B cell (primary cell): ENCODE data around the gene RSPH9. TPM values are rescaled to one million over a fixed set of nuclear protein-coding genes. Genes with fewer than 3 reads are reported as not detected.
A peak's percentile ranks its signal among the peaks of the same experiment; 100 is the strongest.

Experiments used
- ATAC-seq: fragments of 200-7000 bp; cut with Tn5 transposase; one replicate; pipeline ENCODE4 v1.10.0; 2021; ENCODE audit warnings: low read depth, mild to moderate bottlenecking, moderate number of reproducible peaks, moderate library complexity
- CTCF ChIA-PET: fragments of 350-600 bp; sonication (Branson Sonifier 250); formaldehyde crosslinking; loops from one replicate; lab custom pipeline; 2021; ENCODE audit warnings: antibody characterized with exemption, inconsistent platforms; lab: Charles Lee
- POLR2A ChIA-PET: fragments of 350-600 bp; sonication (Branson Sonifier 250); formaldehyde crosslinking; loops from one replicate; lab custom pipeline; 2021; ENCODE audit warnings: antibody characterized with exemption; lab: Charles Lee
- DNase-seq: peaks from one replicate; pipeline ENCODE4 v3.0.0; 2013
- H2AFZ ChIP-seq: 2 replicates; pipeline ENCODE4 v1.6.1; 2012; ENCODE audit warnings: mild to moderate bottlenecking, low read depth, low read length; ENCODE audit not compliant: insufficient read depth, poor library complexity, severe bottlenecking
- H3K27ac ChIP-seq, 2 donors: 1 replicate in 1 of 2; 2 replicates in 1 of 2; pipeline ENCODE4 v1.5.1; 2012 to 2013; ENCODE audit warnings: low read length in 2 of 2, mild to moderate bottlenecking in 2 of 2, moderate library complexity in 1 of 2
- H3K27me3 ChIP-seq, 4 experiments: fragments of 200-600 bp in 1 of 4; sonication (generic) in 1 of 4; replicated peaks in 1 of 4; 1 replicate in 2 of 4; 2 replicates in 2 of 4; pipeline versions ENCODE4 v1.6.1 to v1.7.0; 2013 to 2016; ENCODE audit warnings: low read length in 3 of 4, mild to moderate bottlenecking in 2 of 4, mixed read lengths in 1 of 4, moderate library complexity in 1 of 4; ENCODE audit not compliant: insufficient read depth in 4 of 4, control insufficient read depth in 3 of 4; ENCODE audit errors: control extremely low read depth in 1 of 4
- H3K36me3 ChIP-seq, 2 experiments: replicated peaks in 1 of 2; 1 replicate in 1 of 2; 2 replicates in 1 of 2; pipeline versions ENCODE4 v1.6.1 to v1.7.1; 2013; ENCODE audit warnings: low read length in 1 of 2; ENCODE audit not compliant: insufficient read depth in 2 of 2, control insufficient read depth in 1 of 2; ENCODE audit errors: control extremely low read depth in 1 of 2, extremely low read depth in 1 of 2
- H3K4me1 ChIP-seq, 2 donors: fragments of 200-600 bp in 1 of 2; sonication (generic) in 1 of 2; 1 replicate in 1 of 2; 2 replicates in 1 of 2; pipeline versions ENCODE4 v1.5.1 to v1.6.1; 2013 to 2017; ENCODE audit warnings: low read length in 2 of 2; ENCODE audit not compliant: control insufficient read depth in 2 of 2, insufficient read depth in 2 of 2
- H3K4me2 ChIP-seq: replicated peaks from 2 replicates; pipeline ENCODE3; 2012; ENCODE audit warnings: mild to moderate bottlenecking, low read depth, low read length; ENCODE audit not compliant: poor library complexity, severe bottlenecking
- H3K4me3 ChIP-seq, 5 experiments: fragments of 200-600 bp in 1 of 5; sonication (generic) in 1 of 5; 1 replicate in 3 of 5; 2 replicates in 2 of 5; pipeline versions ENCODE4 v1.5.1 to v1.7.0; 2011 to 2016; ENCODE audit warnings: low read length in 4 of 5, mild to moderate bottlenecking in 4 of 5, low read depth in 2 of 5, control low read depth in 1 of 5, moderate library complexity in 1 of 5; ENCODE audit not compliant: insufficient read depth in 1 of 5; ENCODE audit errors: control extremely low read depth in 1 of 5, extremely low read depth in 1 of 5
- H3K79me2 ChIP-seq: fragments of 200-600 bp; sonication (generic); one replicate; pipeline ENCODE4 v1.6.0; 2016; ENCODE audit warnings: low read length; ENCODE audit not compliant: control insufficient read depth, insufficient read depth
- H3K9ac ChIP-seq: fragments of 200-600 bp; sonication (generic); 2 replicates; pipeline ENCODE4 v1.6.1; 2017; ENCODE audit warnings: mild to moderate bottlenecking, low read length, moderate library complexity
- H3K9me3 ChIP-seq, 3 donors: one replicate each; pipeline versions ENCODE4 v1.6.1 to v1.7.1; 2013; ENCODE audit warnings: low read length in 2 of 3; ENCODE audit not compliant: control insufficient read depth in 2 of 3, insufficient read depth in 1 of 3; ENCODE audit errors: control extremely low read depth in 1 of 3
- H4K20me1 ChIP-seq: 2 replicates; pipeline ENCODE4 v1.6.0; 2012; ENCODE audit warnings: mild to moderate bottlenecking, low read length; ENCODE audit not compliant: insufficient read depth, control insufficient read depth, poor library complexity, severe bottlenecking
- H3K27ac Mint-ChIP-seq: one replicate; pipeline ENCODE4 v1.8.0; 2021; ENCODE audit warnings: mixed read lengths
- H3K27me3 Mint-ChIP-seq: one replicate; pipeline ENCODE4 v1.8.0; 2021; ENCODE audit warnings: mixed read lengths
- H3K4me1 Mint-ChIP-seq: one replicate; pipeline ENCODE4 v1.8.0; 2021; ENCODE audit warnings: mixed read lengths
- H3K4me3 Mint-ChIP-seq: one replicate; pipeline ENCODE4 v1.8.0; 2021; ENCODE audit warnings: mixed read lengths
- H3K9me3 Mint-ChIP-seq: one replicate; pipeline ENCODE4 v1.8.0; 2022; ENCODE audit warnings: mixed read lengths; ENCODE audit not compliant: insufficient read depth
- EZH2 ChIP-seq: IDR thresholded peaks from 2 replicates; pipeline ENCODE4 v1.6.1; 2012; ENCODE audit warnings: borderline replicate concordance, low read depth, mild to moderate bottlenecking, moderate library complexity, low read length; ENCODE audit not compliant: insufficient read depth, poor library complexity, severe bottlenecking
- WGBS: methylation state at CpG from one replicate; pipeline ENCODE4 v1.1.5; 2013; ENCODE audit warnings: missing lambda C conversion rate; ENCODE audit not compliant: insufficient coverage; 5-methylcytosine and 5-hydroxymethylcytosine counted together
- intact Hi-C: fragments of 100-400 bp; cut with micrococcal nuclease; formaldehyde crosslinking; loops from one replicate; pipeline ENCODE4 v1.10.0; 2022
- polyA plus RNA-seq: library from polyadenylated mRNA; depleted of rRNA; stranded (reverse); fragments of >200 nt; gene quantifications from 2 replicates; pipeline ENCODE4 v1.2.3, GENCODE V29; 2012
- total RNA-seq, 2 donors: library from RNA; stranded (reverse); fragments of 120-200 nt in 1 of 2; gene quantifications; 1 replicate in 1 of 2; 2 replicates in 1 of 2; pipeline versions ENCODE4 v1.2.3 to v1.2.4, GENCODE V29; 2013 to 2022
- TF ChIP-seq, protein P1 (sequence below): fragments of 200-600 bp; IDR thresholded peaks from one replicate; pipeline ENCODE4 v1.8.0; 2022; ENCODE audit warnings: antibody characterized with exemption, mild to moderate bottlenecking

The RSPH9 gene
- total and polyA plus RNA-seq, 2 donors (not counting 1 experiment from before 2014, with no cell fraction given): 0.04 TPM; not detected in 1

DNA sequence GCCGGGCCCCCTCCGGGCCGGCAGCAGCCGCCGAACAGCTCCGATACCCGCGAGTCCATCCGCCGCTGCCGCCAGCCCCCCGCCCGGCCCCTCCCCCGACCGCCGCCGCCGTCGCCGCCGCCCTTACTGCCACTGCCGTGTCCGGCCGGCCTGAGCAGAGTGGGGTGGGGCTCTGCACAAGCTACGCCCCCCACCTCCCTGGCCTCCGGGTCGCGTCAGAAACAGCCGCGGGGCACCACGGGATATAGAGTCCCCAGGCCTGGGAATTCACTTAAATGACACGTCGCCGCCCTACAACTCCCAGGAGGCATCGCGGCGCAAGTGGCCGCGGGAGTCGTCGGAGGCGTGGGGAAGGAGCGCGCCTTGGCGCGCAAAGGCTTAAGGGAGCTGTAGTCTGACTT is 15.7 kb upstream of the RSPH9 start, which contains the start of gene GTPBP2:
Gene GTPBP2, minus strand, starts transcription at position 161 of the 401 bp plus-strand sequence. Its CDS starts 102 bp downstream, at position 59.
- peak; percentile 97 for DNase-seq
- peak within 1 kb of the TSS; percentile 84 for H3K27ac ChIP-seq
- intact Hi-C loops: loop anchor here (1.0 to 10.0 kb wide), 11 partner anchors 16 to 700 kb away; partner anchors contain the start of genes CNPY3, DNPH1, KLHDC3 and MRPS18A
- TF ChIP-seq, protein P1, sequence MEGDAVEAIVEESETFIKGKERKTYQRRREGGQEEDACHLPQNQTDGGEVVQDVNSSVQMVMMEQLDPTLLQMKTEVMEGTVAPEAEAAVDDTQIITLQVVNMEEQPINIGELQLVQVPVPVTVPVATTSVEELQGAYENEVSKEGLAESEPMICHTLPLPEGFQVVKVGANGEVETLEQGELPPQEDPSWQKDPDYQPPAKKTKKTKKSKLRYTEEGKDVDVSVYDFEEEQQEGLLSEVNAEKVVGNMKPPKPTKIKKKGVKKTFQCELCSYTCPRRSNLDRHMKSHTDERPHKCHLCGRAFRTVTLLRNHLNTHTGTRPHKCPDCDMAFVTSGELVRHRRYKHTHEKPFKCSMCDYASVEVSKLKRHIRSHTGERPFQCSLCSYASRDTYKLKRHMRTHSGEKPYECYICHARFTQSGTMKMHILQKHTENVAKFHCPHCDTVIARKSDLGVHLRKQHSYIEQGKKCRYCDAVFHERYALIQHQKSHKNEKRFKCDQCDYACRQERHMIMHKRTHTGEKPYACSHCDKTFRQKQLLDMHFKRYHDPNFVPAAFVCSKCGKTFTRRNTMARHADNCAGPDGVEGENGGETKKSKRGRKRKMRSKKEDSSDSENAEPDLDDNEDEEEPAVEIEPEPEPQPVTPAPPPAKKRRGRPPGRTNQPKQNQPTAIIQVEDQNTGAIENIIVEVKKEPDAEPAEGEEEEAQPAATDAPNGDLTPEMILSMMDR: no peak
- no peak for TF ChIP-seq EZH2
- ChIA-PET CTCF (interaction anchor here (0.7 to 2.5 kb wide), 5 partner anchors 17 to 450 kb away, joined by 4 to 14 read pairs (median 5); no protein-coding TSS in a partner anchor), POLR2A (interaction anchor here (0.6 to 1.7 kb wide), 12 partner anchors 16 to 1065 kb away, joined by 3 to 9 read pairs (median 3); partner anchors contain the start of genes AARS2, HSP90AB1, POLH and RSPH9)
- H3K4me2 ChIP-seq: peak within 1 kb of the TSS; percentile 96
- H3K4me3 ChIP-seq: peak within 1 kb of the TSS; percentile 79 to 96 (median 90)
- H3K9me3 ChIP-seq: peaks cover 0 to 3% (median 0%) of the 10 kb centered on the region in 3 donors
- ATAC-seq: peak; percentile 86
- peaks cover 25% of the 10 kb centered on the region for H3K79me2 ChIP-seq
- H3K36me3 ChIP-seq: peaks cover 0 to 29% of the 10 kb centered on the region in 2 experiments
- H4K20me1 ChIP-seq: peaks cover 3% of the 10 kb centered on the region
- H3K27me3 Mint-ChIP-seq: no peaks in the 10 kb centered on the region
- 0% methylated on average over 46 of the region's 46 CpGs for WGBS
- peaks cover 22 to 33% of the 10 kb centered on the region in 2 donors for H3K4me1 ChIP-seq
- H3K27ac Mint-ChIP-seq: peak within 1 kb of the TSS; percentile 99
- H3K9ac ChIP-seq: peak within 1 kb of the TSS; percentile 97
- no peaks in the 10 kb centered on the region for H3K27me3 ChIP-seq
- H2AFZ ChIP-seq: peak within 1 kb of the TSS; percentile 96
- H3K9me3 Mint-ChIP-seq: no peaks in the 10 kb centered on the region
- H3K4me1 Mint-ChIP-seq: peaks cover 30% of the 10 kb centered on the region
- H3K4me3 Mint-ChIP-seq: peak within 1 kb of the TSS; percentile 100
